COLO668 (cell line): Measurements from ENCODE around the gene CCNK.

ENCODE experiments used
- DNase-seq: peaks from one replicate; lab custom pipeline; 2025; ENCODE audit not compliant: unreplicated experiment; lab: John Stamatoyannopoulos, UW

CCNK gene

GRCh38 chr14:99505089-99505488, 23.9 kb downstream of the CCNK start:
- DNase-seq: no peak

- no peak for DNase-seq
These were observed 25.1 kb downstream of the CCNK start for GRCh38 chr14:99506276-99506675.

GRCh38 chr14:99507860-99508640, 26.8 kb downstream of the CCNK start:
- no peak for DNase-seq

- no peak for DNase-seq
These were observed 27.9 kb downstream of the CCNK start for GRCh38 chr14:99508896-99509629.

DNA sequence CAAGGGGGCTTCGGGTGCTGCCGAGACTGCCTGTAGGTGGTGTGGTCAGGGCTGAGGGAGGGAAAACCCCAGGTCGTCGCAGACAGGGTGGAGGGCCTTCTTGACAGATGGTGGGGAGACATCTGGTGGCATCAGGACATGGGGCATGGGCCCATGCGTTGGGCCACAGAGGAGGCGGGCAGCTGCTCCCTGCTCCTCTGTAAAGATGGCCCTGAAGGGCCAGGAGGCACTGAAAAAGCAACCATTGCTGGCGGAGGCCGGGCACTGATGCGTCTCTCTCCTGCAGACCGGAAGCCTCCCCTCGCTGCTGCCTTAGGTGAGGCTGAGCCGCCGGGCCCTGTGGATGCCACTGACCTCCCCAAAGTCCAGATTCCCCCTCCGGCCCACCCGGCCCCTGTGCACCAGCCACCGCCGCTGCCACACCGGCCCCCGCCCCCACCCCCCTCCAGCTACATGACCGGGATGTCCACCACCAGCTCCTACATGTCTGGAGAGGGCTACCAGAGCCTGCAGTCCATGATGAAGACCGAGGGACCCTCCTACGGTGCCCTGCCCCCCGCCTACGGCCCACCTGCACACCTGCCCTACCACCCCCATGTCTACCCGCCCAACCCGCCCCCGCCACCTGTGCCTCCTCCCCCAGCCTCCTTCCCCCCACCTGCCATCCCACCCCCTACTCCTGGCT, 28.8 kb downstream of the CCNK start:
- no peak for DNase-seq

DNA sequence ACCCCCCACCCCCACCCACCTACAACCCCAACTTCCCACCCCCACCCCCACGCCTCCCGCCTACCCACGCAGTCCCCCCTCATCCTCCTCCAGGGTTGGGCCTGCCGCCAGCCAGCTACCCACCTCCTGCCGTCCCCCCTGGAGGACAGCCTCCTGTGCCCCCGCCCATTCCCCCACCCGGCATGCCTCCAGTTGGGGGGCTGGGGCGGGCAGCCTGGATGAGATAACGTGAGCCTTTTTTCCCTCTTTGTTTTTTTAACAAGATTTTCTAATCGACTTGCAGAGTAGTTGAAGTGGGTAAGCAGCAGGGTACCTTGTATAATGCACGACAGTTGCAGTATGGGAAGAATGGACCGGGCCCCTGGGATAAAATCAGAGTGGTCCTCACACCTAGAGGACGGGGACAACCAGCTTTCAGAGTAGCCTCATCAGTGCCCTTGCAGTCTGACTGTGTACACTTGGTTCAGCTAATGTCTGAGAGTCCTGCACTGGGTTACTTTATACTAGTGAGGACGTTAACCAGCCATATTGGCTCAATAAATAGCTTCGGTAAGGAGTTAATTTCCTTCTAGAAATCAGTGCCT, 29.4 kb downstream of the CCNK start:
- DNase-seq: no peak

GRCh38 chr14:99511421-99512109, 30.4 kb downstream of the CCNK start:
- DNase-seq: no peak

DNA sequence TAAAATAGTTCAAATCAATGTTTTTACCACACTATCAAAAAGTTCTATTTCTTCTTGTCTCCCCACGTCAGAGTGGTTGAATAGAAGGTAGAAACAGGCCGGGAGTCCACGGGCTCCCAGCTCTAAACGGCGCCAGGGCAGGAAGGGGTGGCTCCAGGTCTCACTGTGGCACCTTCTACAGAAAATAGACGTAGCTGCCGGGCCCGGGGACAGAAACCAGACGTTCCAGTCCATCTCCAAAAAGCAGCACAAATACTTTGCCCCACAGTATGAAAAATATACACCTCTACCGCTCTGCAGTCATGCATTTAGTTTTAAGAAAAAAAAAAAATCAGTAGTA, 30.9 kb downstream of the CCNK start:
- no peak for DNase-seq

DNA sequence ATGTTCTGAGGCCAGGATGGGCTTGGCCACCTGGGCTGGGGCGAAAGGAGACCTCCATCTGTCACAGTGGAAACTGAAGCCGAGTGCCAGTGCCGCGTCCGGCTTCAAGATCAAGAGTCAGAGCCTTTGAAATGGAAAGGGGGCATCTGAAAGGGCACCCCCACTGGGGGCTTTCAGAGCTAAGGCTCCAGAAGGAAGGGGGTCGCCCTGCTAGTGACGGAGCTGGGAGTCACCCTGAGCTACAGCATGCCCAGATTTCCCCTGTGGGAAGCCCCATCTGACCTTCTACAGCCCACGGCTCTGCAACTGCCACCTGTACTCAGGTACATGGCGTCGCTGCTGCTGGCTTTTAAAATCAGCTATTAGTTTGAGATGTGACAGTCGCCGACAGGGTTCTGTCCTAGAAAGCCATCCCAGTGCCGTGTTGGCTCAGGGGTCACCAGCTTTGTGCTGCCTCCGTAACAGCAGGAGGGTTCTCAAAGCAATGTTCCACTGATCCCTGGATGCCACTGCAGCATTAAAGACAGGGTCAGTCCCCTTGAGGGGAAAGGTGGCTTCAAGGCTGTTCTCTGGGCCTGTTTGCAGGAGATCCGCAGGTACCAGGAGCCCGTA, 31.5 kb downstream of the CCNK start:
- no peak for DNase-seq

GRCh38 chr14:99513183-99513694, 32.0 kb downstream of the CCNK start:
- no peak for DNase-seq

- DNase-seq: no peak
These were observed 32.8 kb downstream of the CCNK start for GRCh38 chr14:99513946-99514551.

DNA sequence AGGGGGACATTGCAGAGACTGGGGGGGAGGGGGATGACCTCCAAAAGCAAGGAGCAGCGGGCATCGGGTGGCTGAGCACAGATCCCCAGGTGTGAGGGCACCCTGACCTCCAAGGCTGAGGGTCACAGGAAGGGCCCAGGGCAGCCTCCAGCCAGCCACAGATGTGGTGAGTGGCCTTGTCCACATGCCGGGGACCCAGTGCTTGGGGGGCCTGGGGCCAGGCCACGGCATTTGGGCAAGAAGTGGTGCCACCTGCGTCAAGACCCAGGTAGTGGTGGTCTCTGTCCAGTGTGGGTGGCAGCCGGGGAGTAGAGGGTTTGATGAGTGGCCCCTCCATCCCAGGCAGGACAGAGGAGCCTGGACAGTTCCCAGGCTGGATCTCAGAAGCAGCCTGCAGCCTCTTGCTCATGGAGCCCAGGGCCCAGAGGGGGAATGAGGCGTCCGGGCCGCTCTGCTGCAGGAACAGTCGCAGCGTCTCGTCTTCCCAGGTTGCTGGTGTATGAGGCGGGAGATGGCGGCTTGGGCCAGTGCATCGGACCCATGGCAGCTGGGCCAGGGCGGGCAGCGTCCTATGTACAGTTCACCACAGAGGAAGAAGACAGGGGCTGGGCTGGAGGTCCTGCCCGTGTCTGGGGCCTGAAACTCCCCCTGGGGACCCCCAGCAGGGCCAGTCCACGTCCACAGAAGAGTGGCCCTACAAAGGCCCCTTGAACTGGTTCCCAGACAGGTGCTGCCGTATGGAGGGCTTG, 33.5 kb downstream of the CCNK start:
- no peak for DNase-seq

DNA sequence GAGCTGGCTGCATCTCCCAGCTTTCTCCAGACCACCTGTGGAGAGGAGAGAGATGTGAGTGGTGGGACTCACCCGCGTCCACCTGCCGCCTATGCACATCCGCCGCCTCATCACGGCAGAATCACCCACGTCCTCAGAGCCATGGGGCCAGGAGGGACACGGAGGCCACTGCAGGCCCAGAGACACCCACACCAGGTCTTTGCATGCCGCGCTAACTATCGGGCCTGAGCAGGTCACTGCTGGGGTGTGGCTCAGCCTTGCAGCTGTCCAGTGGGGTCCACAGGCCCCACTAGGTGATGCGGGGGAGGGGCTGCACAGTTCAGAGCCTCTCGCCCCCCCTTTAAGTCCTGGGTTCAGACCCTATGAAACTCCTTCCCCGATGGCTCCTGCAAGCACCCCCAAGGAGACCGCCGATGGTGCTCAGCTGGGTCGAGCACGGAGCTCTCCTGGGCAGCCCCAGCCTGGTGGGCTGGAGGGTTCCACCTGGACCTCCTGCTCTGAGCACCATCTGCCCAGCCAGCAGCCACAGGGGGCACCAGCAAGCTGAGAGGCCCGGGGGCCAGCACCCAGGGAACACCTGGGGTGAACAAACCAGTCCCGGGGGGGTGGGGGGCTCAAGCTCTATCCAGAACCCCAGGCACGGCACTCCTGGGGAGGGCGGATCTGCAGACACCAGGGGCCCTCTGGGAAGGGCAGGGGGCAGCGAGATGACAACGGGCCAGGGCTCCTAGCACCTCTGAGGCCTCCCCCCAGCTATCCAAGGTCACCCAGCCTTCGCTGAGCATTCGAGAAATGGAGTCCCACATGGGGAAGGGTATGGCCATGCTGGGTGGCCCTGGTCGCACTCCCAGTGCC, 34.3 kb downstream of the CCNK start:
- DNase-seq: no peak

DNA sequence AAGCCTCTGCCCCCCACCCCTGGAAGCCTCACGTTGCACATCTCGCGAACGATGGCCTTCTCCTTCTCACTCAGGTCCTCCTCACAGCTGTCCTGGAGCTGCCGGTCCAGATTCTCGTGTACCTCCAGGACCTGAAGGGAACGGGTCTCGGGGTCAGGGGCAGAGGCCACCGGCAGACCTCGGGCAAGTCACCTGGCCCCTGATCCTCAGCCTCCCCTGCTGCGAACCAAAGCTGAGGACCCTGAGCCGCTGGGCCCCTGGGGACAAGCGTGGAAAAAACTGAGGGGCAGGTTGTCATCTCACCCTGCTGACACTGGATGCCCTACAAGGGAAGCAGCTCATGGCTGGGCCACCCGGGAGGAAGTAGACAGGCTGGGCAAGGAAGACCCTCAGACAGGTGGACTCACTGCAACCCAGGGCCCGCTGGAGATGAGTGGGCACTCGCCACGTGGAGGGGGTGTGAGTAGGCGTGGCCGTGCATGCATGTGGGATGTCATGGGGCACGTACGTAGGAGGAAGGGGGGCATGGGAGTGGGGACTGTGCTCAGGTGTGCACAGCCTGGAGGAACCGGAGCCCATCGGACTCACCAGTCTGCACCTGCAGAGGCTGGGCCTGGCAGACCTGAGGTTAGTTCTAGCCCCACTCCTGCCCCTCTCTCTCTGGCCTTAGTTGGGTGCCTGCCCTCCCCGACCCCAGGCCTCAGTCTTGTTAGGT, 35.1 kb downstream of the CCNK start:
- no peak for DNase-seq

GRCh38 chr14:99516871-99517642, 35.8 kb downstream of the CCNK start:
- DNase-seq: no peak

DNA sequence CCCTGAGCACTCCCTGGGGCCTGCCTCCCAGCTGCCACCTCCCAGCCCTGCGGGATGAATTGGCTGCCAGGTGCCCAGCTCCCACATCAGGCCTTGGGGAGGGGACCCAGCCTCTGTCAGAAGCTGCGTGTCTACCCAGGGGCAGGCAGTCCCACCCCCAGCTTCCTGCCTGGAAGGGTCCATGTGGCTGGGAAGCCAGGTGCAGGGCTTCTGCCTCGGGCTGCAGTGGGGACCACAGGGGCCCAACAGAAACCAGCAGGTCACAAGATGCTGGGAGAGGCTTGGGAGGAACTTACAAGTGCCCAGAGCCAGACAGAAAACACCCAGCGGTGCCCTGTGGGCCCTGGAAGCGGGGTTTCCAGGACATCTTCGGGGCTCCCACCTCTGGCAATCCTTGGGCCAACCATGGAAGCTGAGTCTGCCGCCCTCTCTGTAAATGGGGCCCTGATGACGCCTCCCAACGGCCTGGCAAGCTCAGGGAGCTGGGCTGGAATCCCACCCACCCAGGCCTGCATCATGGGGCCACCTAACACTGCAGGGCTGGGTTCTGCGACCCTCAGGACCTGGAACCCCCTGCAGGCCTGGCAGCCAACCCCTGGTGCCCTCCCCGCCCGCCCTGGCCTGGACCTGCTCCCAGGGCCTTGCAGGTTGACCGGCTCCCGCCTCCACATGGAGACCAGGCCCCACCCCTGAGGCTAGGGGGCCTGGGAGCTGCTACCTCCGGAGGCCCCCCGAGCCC, 36.6 kb downstream of the CCNK start:
- no peak for DNase-seq
